ENCODE measurements around the gene ELANE. TPM values are rescaled to one million over a fixed set of nuclear protein-coding genes. Genes with fewer than 3 reads are reported as not detected.
"Not testable (repeated sequence)": the region's sequence is repeated elsewhere in the genome, so short reads cannot be mapped to it uniquely, and the experiment has no call there.

ELANE gene
- total RNA-seq, 1 experiment from 2014 or later = not detected

- H3K4me3 ChIP-seq = no peak overlapping the region
- H3K36me3 ChIP-seq = no peaks in the 10 kb centered on the region
- no peak overlapping the region for H3K27ac ChIP-seq
- H3K9me3 ChIP-seq (replicated peaks) = no peaks in the 10 kb centered on the region
- H3K4me1 ChIP-seq = 0 out of 2 replicates have a peak, but pooled peaks cover 3% of the 10 kb centered on the region
- DNase-seq = no peak
- peaks cover 38% of the 10 kb centered on the region for H3K27me3 ChIP-seq
Observed at GRCh38 chr19:843836-844545, 8.1 kb upstream of the ELANE start.

DNA sequence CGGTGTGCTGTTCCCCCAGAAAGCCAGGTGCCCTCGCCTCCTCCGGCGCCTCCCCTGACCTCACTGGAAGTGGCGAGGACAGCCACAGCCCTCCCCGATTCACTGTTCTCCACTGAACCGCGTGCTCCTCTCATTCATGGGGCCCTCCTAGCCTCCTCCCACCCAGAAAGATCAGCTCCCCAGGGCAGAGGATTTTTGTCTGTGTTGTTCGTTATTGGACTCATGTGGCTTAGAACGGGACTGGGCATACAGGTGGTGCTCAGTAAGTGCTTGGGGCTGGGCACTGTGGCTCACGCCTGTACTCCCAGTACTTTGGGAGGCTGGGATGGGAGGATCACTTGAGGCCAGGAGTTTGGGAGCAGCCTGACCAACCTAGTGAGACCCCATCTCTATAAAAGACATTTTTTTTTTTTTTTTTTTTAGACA, 7.5 kb upstream of the ELANE start:
- Histone ChIP-seq H3K27ac (no peak overlapping the region), H3K4me1 (0 out of 2 replicates have a peak, but pooled peaks cover under 1% of the 10 kb centered on the region), H3K9me3 (replicated peaks) (no peaks in the 10 kb centered on the region), H3K27me3 (peaks cover 35% of the 10 kb centered on the region), H3K36me3 (no peaks in the 10 kb centered on the region), H3K4me3 (no peak overlapping the region)
- no peak for DNase-seq

DNA sequence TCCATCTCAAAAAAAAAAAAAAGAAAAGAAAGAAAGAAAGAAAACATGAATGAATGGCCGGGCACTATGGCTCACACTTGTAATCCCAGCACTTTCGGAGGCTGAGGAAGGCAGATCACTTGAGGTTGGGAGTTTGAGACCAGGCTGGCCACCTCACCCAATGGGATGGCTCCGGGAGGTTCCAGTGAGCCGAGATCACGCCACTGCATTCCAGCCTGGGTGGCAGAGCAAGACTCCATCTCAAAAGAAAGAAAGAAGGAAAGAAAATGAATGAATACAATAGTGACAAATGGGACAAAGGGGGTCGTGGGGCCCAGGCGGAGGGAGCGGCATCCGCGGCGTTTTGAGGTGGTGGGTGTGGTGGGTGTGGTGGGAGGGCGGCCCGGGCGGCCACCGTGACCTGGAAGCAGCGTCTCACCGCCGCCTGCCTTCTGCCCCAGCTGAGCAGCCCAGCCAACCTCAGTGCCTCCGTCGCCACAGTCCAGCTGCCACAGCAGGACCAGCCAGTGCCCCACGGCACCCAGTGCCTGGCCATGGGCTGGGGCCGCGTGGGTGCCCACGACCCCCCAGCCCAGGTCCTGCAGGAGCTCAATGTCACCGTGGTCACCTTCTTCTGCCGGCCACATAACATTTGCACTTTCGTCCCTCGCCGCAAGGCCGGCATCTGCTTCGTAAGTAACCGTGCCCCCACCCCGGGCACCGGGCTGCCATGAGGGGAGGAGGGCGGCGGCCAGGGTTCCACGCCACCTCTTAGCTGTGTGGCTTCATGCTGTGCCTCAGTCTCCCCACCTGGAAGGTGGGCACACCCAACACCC, 6.2 kb upstream of the ELANE start:
- H3K4me3 ChIP-seq = no peak overlapping the region
- no peaks in the 10 kb centered on the region for H3K9me3 ChIP-seq (replicated peaks)
- no peak for DNase-seq
- no peak overlapping the region for H3K27ac ChIP-seq
- no peaks in the 10 kb centered on the region; the same call in 1 of the 2 replicates for H3K4me1 ChIP-seq
- H3K36me3 ChIP-seq = no peaks in the 10 kb centered on the region
- peaks cover 33% of the 10 kb centered on the region for H3K27me3 ChIP-seq

DNA sequence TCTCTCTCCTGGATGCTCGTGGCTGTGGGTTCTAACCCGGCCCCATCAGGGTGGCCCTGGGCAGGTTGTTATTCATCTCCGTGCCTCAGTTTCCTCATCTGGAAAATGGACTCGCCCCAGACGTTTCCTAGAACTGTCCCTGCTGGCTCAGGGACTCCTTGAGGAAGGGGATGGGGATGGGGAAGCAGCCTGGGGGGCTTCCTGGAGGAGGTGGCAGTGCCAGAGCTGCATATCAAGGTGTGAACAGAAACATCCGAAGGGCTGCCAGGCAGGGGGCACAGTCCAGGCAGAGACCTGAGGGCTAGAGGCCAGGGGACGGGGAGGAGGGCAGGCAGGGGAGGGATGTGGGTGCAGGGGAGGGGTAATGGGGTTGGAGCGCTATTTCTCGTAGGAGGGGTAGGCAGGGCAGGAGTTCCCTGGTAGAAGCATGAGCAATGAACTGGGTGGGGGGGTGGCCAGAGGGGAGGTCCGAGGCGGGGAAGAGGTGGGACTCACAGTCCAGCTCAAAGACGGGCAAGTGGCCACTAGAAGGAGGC, 3.6 kb upstream of the ELANE start:
- Histone ChIP-seq H3K27me3 (peaks cover 25% of the 10 kb centered on the region), H3K27ac (no peak overlapping the region), H3K4me1 (no peaks in the 10 kb centered on the region; the same call in 1 of the 2 replicates), H3K4me3 (no peak overlapping the region), H3K9me3 (replicated peaks) (no peaks in the 10 kb centered on the region), H3K36me3 (no peaks in the 10 kb centered on the region)
- DNase-seq = no peak

GRCh38 chr19:849195-849594, 2.9 kb upstream of the ELANE start:
- not testable (repeated sequence) for DNase-seq; H3K9me3 ChIP-seq (replicated peaks); H3K27ac ChIP-seq; H3K4me3 ChIP-seq; H3K36me3 ChIP-seq; H3K4me1 ChIP-seq
- H3K27me3 ChIP-seq = peaks cover 25% of the 10 kb centered on the region

- no peak overlapping the region for H3K4me3 ChIP-seq
- DNase-seq = peak; percentile 82 to 83
- no peaks in the 10 kb centered on the region for H3K9me3 ChIP-seq (replicated peaks)
- no peak overlapping the region for H3K27ac ChIP-seq
- no peaks in the 10 kb centered on the region for H3K36me3 ChIP-seq
- no peaks in the 10 kb centered on the region; the same call in 1 of the 2 replicates for H3K4me1 ChIP-seq
- peaks cover 20% of the 10 kb centered on the region for H3K27me3 ChIP-seq
Observed at GRCh38 chr19:850221-850978, 1.7 kb upstream of the ELANE start.

GRCh38 chr19:850979-851335, 1.1 kb upstream of the ELANE start:
- Histone ChIP-seq H3K9me3 (replicated peaks) (no peaks in the 10 kb centered on the region), H3K4me3 (no peak overlapping the region), H3K27ac (no peak overlapping the region), H3K27me3 (peaks cover 16% of the 10 kb centered on the region), H3K4me1 (no peaks in the 10 kb centered on the region; the same call in 1 of the 2 replicates), H3K36me3 (no peaks in the 10 kb centered on the region)
- no peak for DNase-seq

DNA sequence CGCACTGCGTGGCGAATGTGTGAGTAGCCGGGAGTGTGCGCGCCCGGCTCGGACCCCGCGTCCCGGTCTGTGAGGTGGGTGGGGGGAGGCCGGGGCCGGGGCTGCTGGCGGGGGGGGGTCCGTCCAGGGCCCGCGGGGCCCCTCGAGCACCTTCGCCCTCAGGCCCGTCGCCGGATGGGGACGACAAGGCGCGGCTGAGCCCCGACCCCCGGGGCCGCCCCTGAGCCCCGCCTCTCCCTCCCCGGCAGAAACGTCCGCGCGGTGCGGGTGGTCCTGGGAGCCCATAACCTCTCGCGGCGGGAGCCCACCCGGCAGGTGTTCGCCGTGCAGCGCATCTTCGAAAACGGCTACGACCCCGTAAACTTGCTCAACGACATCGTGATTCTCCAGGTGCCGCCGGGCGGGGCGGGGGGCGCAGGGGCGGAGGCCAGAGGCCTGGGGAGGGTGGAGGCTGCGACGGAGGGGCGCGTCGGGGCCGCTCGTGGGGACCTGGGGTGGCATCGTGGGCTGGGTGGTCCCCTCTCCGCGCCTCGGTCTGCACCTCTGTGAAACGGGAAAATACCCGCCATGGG, 997 bp downstream of the ELANE start:
- H3K9me3 ChIP-seq (replicated peaks) = no peaks in the 10 kb centered on the region
- no peak overlapping the region for H3K4me3 ChIP-seq
- H3K27me3 ChIP-seq = peaks cover 2% of the 10 kb centered on the region; the same call in 1 of the 2 replicates
- no peak overlapping the region for H3K27ac ChIP-seq
- no peak for DNase-seq
- H3K4me1 ChIP-seq = no peaks in the 10 kb centered on the region; the same call in 1 of the 2 replicates
- no peaks in the 10 kb centered on the region for H3K36me3 ChIP-seq

DNA sequence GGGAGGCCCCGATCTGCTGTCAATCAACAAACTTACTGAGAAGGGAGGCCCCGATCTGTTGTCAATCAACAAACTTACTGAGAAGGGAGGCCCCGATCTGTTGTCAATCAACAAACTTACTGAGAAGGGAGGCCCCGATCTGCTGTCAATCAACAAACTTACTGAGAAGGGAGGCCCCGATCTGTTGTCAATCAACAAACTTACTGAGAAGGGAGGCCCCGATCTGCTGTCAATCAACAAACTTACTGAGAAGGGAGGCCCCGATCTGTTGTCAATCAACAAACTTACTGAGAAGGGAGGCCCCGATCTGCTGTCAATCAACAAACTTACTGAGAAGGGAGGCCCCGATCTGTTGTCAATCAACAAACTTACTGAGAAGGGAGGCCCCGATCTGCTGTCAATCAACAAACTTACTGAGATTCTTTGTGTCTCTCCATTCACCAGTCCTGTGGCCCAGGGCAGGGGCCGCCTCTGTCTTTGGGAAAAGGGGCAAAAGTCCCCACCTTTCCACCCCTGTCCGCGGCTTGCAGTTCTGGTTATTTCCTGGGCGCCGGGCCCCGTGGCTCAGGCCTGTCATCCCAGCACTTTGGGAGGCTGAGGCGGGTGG, 1.6 kb downstream of the ELANE start:
- H3K4me1 ChIP-seq; H3K36me3 ChIP-seq; H3K9me3 ChIP-seq (replicated peaks); DNase-seq; H3K4me3 ChIP-seq; H3K27ac ChIP-seq; H3K27me3 ChIP-seq: not testable (repeated sequence)

GRCh38 chr19:854549-854948, 2.4 kb downstream of the ELANE start:
- no peak for DNase-seq
- H3K4me3 ChIP-seq = no peak overlapping the region
- no peaks in the 10 kb centered on the region for H3K27me3 ChIP-seq
- no peaks in the 10 kb centered on the region for H3K36me3 ChIP-seq
- H3K4me1 ChIP-seq = peaks cover 4% of the 10 kb centered on the region
- no peaks in the 10 kb centered on the region for H3K9me3 ChIP-seq (replicated peaks)
- no peak overlapping the region for H3K27ac ChIP-seq

DNA sequence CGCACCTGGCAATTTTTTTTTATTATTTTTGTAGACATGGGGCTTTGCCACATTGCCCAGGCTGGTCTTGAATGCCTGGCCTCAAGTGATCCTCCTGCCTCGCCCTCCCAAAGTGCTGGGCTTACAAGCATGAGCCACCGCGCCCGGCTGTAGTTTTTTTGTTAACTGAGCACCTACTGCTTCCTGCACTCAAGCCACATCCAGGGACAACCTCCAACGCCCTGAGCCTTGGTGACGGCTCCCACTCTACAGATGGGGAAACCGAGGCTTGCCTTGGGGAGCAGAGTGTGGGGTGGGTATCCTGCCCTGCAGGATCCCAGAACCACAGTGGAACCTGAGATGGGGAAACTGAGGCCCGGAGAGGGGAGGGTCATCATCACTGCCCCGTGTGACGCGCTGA, 3.0 kb downstream of the ELANE start:
- H3K4me3 ChIP-seq = no peak overlapping the region
- H3K27me3 ChIP-seq = no peaks in the 10 kb centered on the region
- H3K27ac ChIP-seq = no peak overlapping the region
- no peaks in the 10 kb centered on the region for H3K9me3 ChIP-seq (replicated peaks)
- no peaks in the 10 kb centered on the region for H3K36me3 ChIP-seq
- DNase-seq = no peak
- peaks cover 4% of the 10 kb centered on the region for H3K4me1 ChIP-seq

GRCh38 chr19:855566-856120, 3.5 kb downstream of the ELANE start:
- DNase-seq = no peak
- H3K4me1 ChIP-seq = peaks cover 4% of the 10 kb centered on the region; the same call in 1 of the 2 replicates
- H3K27ac ChIP-seq = no peak overlapping the region
- no peaks in the 10 kb centered on the region for H3K36me3 ChIP-seq
- H3K9me3 ChIP-seq (replicated peaks) = no peaks in the 10 kb centered on the region
- H3K27me3 ChIP-seq = no peaks in the 10 kb centered on the region
- no peak overlapping the region for H3K4me3 ChIP-seq

- Histone ChIP-seq H3K36me3 (no peaks in the 10 kb centered on the region), H3K4me3 (no peak overlapping the region), H3K4me1 (peaks cover 4% of the 10 kb centered on the region; the same call in 1 of the 2 replicates), H3K9me3 (replicated peaks) (no peaks in the 10 kb centered on the region), H3K27me3 (no peaks in the 10 kb centered on the region), H3K27ac (no peak overlapping the region)
- DNase-seq = no peak
Observed at GRCh38 chr19:858284-858683, 6.2 kb downstream of the ELANE start.

All from SJCRH30 (cell line).